Amniotic stem cell (primary cell): ENCODE results near the gene FREM1.

Experiments used
- DNase-seq: peaks from one replicate; lab custom pipeline; 2025; lab: John Stamatoyannopoulos, UW

FREM1 gene

DNA sequence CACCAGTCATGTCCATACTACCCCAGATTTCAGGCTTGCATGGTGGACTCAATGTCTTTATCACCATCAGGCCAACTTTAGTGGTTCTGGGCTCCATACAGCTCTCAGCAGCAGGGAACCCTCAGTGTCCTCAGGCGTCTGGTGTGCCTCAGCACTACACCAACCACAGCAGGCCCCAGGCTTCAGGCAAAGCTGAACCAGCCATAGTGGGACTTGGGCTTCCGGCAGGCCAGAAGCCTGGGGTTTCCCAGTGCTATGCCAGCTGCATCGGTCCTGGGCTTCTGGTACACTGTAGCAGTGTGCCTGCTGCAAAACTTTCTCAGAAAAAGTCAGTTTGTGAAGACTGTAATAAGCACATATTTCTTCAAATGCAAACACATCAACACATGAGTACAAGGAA lies 205.9 kb downstream of the FREM1 start:
- no peak for DNase-seq

DNA sequence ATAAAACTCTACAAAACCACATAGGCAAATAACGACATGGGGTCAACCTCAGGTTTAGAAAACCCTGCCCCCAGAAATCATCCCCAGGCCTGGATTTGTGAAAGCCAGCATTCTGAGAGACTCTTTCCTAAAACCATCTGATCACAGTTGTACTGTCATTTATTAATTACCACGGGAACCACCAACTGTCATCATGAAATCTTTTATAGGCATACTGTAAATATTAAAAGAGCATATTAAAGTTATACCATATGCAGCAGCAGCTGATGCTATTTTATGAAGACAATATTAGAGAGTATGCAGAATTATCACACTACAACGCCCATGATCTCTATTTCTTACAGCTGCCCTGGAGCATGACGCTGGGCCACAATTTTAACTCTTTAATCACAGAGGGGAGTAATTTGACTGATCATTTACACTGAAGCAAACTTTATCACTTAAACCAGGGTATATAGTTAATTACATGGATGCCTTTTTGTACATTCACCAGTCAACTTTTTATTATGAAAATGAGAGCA lies 208.0 kb downstream of the FREM1 start:
- DNase-seq = no peak

DNA sequence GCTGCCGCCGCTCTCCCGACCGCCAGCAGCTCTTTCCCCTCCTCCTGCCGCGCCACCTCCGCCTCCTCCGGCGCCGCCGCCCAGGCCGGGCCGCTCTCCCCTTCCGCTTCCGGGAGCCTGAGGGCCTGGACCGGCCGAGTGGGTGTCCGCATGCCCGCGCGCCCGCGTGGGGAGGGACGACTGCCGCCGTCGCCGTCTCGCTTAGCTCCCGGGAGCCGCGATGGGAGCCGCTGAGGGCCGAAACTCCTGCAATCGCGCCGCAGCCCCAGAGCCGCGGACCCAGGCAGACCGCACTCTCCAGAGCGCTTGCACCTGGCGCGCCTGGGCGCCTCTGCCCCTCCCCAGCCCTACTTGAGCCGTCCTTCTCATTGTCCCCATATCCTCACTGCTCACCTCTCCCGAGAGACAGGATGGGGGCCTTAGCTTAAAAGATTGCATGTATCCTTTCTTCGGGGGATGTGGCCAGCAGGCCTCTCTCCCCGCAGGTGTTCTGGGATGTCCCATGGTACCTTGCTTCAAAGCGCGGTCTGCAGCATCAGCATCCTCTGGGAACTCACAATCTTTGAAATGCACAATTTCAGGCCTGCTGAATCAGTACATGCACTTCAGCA lies 216.9 kb downstream of the FREM1 start, which contains the start of gene ZDHHC21:
ZDHHC21 (minus strand) TSS at position 182 of the 611 bp plus-strand sequence. CDS start 19,092 bp downstream, outside the sequence.
- DNase-seq = no peak

DNA sequence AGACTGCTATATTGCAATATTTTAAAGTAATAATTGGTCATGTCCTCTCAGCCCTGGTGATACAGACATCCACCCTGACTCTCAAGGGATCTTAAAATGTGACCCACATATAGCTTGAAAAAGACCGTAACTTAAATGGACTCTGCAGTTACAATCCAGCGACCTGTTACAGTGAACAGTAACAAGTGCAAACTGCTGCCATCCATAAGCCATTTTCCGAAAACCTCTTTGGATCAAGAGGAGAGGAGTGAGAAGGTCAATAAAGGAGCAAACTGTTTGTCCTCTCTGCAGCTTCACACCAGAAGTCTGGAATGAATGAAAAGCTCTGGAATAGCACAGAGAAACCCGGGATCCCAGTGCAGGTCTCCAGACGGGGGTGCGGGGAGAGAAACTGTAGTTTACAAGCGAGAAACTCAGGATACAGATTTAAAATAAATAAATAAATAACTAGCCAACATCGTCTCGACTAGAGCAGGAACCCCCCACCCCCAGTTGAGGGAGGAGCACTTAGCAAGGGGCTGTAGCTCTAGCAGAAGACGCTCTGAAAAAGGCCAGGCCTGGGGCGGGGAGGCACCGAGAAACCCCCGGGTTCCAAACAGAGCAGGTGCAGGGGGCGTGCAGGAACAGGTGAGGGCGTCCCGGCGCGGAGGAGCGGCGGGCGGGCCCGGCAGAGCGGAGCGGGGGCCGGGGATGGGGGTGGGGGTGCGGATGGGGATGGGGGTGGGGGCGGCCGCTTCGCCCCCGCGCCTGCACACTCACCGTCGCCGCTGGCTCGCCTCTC lies 217.6 kb downstream of the FREM1 start:
- no peak for DNase-seq

DNA sequence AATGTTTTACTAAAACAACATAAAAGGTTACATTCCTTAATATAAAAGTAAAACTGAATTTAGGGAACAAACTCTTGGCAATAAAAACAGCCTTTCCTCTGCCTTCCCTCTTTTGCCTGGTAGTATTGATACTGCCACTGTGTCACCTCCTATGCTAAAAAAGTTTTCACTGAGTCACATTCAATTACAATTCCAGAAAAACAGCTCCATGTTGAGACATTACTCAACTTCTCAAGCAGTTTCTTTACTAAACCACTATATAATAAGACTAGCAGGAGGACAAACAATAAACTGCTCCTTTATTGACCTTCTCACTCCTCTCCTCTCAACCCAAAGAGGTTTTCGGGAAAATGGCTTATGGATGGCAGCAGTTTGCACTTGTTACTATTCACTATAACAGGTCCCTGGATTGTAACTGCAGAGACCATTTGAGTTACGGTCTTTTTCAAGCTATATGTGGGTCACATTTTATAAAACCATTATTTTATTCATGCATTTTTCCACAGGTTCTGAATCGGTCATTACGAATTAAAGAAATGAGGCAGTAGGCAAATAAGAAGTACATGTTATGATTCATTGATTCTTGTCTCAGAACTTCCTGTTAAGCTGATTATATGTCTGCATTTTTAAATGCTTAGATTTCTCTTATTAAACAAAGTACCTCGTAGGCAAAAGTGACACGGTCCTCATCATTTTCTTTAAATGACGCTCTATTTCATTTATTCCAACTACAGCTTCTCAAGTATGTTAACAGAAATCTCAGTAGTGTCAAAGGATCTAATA lies 219.1 kb downstream of the FREM1 start:
- DNase-seq = no peak

DNA sequence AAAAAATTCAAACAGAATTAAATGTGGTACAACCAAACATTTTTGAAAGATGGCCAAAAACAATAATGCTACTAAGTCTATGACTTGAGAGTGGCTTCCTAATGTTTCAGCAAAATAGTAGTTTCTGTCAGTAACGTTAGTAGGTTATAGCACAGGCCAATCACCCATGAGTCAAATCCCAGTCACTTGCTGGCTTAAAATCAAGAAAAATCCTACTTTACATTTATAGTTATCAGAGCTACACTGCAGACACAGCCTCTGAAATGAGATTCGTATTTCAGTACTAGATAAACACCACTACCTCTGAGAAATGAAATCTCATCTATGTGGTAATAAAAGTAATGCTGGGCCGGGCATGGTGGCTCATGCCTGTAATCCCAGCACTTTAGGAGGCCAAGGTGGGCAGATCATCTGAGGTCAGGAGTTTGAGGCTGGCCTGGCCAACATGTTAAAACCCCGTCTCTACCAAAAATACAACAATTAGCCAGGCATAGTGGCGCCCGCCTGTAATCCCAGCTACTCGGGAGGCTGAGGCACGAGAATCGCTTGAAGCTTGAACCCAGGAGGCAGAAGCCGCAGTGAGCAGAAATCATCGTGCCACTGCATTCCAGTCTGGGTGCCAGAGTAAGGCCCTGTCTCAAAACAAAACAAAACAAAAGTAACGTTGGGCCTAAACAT lies 223.0 kb downstream of the FREM1 start:
- DNase-seq = no peak

DNA sequence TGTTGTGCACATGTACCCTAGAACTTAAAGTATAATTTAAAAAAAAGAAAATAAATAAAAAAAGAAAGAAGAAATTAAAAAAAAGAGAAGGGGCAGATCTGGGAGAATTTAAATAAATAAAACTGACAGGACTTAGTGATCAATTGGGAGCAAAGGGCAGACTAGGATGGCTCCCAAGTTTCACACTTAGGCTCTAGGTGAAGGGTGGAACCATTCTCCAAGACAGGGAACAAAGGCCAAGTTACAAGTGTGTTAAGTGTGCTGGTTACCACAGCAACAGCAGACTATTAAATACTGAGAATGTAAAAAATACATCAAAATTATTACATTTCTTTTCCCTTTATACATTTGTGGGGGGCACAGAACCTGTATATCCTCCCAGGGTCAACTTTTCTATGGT lies 224.1 kb downstream of the FREM1 start:
- no peak for DNase-seq
